Activated CD8-positive, alpha-beta memory T cell treated with anti-CD3 and anti-CD28 coated beads for 48 hours (primary cell): ENCODE results near the gene TRIM29.
"Not testable (repeated sequence)": the region's sequence is repeated elsewhere in the genome, so short reads cannot be mapped to it uniquely, and the experiment has no call there.

Experiments used
- DNase-seq, 3 experiments: peaks; one replicate each; pipeline ENCODE4 v3.0.0-alpha.2; 2020; ENCODE audit warnings: low read depth in 2 of 3, low spot score in 2 of 3

The TRIM29 gene

DNA sequence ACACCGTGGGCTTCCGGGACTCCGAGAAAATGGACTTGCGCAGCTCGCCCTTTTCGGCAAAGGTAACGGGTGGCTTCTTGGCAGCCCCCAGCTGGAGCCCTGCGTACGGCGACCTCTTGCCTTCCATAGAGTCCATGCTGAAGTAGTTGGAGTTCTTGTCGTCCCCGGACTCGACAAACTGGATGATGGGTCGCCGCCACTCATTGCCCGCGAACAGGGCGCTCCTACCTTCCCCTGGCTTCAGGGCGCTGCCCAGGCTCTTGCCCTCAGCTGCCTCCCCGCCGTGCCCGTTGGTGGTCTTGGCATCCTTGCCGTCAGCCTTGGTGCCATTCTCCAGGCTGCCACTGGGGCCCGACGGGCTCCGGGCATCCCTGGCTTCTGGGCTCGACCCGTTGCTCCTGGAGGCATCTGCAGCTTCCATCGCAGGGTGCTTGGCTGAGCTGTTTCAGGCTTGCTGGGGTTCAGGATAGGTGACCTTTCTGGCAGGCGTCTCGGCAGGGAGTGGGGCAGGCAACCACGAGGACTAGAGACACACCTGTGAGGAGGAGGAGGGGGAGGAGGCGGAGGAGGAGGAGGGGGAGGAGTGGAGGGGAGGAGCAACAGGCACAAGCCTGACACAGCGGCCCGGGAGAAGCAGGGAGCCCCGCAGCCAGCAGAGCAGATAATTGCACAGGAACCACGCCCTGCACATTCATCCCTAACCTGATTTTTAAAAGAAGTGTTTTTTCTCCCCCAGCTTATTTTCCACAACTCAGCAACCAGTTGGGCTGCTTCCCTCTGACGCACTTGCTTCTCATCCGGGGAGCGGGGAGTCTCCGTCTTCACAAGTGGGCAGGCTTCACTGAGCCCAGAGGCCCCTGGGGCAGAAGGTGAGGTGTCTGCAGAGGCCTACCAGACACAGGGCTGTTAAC is at the start of gene TRIM29:
TRIM29 (minus strand) TSS at position 503 of the 911 bp plus-strand sequence; CDS start at position 421, 82 bp downstream.
- DNase-seq = no peak

DNA sequence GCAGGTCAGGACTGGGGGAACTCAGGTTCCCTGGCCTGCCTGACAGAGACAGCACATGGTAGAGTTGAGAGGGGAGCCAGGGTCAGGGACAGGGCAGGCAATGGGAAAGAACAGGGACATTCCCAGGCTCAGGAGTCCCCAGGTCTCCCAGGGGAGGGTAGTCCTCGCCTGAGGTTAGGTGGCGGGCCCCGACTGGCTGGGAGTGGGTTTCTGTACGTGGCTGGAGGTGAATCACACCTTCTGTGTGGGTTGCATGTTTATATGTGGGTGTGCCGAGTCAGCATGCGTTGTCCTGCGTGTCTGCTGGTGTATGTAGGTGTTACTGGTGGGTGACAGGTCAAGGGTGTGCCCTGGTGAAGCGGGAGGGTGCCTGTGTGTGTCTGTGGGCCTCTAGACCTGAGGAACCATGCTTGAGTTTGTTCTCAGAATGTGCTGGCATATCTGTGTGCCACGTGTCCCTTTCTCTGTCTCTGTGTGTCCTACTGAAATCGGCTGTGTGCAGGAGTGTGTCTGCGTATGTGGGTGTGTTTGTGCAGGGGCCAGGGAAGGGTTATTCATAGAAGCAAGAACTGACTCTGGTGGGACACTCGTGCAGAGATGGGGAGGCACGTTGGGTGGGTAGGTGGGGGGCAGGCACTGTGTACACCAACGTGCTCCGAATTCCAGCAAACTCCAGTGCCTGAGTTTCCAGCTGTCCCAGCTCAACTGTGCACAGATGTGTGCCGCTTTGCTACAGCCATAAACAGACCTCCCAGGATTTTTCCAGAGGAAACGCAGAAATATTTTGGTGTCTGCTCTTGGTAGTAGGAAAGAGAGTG is 49.1 kb upstream of the TRIM29 start:
- no peak for DNase-seq

DNA sequence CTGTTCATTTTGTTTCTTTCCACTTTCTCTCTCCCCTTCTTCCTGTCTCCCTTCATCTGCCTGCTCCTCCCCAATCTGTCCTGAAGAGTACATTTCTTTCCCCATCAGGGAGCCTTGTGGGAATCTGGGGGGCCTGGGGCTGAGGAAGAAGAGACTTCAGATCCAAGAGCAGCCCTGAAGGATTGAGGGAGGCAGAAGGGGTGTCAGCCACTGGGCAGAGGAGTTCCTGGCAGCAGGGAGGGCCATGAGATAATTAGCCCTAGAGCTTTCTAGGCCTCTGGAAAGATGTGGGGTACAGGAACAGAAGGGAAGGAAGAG is 48.5 kb upstream of the TRIM29 start:
- no peak for DNase-seq

- DNase-seq = no peak
These were observed 48.0 kb upstream of the TRIM29 start for GRCh38 chr11:120185706-120186455.

GRCh38 chr11:120184946-120185705 is 47.2 kb upstream of the TRIM29 start:
- no peak for DNase-seq

DNA sequence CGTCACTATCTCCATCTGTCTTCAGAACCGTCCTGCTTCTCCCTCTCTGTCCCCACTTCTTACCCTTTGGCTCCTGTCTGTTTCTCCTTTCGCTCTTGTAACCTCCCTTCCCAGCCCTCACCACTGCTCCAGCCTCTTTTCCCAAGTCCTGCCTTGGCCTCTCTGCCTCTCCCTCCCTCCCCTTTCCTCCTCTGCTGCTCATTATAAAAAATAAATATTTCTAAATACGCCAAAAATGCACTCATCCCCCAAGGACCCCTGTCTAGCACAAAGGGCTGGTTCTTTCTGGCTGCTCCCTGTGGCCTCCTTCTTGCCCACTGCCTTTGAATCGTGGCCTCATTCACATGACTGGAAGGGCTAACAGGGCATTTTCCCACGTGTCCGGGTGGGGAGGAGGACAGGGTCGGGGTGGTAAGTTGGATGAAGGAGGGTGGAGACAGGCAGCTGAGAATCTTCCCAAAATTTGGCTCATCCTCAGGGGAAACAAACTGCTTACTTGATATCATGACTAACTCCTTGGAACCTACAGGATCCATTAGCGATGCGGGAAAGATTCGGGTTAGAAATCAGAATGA is 46.5 kb upstream of the TRIM29 start:
- no peak for DNase-seq

- DNase-seq = no peak
These were observed 45.8 kb upstream of the TRIM29 start for GRCh38 chr11:120183701-120184141.

GRCh38 chr11:120182790-120183491 is 45.0 kb upstream of the TRIM29 start:
- DNase-seq = no peak

GRCh38 chr11:120182372-120182771 is 44.5 kb upstream of the TRIM29 start:
- DNase-seq = no peak

DNA sequence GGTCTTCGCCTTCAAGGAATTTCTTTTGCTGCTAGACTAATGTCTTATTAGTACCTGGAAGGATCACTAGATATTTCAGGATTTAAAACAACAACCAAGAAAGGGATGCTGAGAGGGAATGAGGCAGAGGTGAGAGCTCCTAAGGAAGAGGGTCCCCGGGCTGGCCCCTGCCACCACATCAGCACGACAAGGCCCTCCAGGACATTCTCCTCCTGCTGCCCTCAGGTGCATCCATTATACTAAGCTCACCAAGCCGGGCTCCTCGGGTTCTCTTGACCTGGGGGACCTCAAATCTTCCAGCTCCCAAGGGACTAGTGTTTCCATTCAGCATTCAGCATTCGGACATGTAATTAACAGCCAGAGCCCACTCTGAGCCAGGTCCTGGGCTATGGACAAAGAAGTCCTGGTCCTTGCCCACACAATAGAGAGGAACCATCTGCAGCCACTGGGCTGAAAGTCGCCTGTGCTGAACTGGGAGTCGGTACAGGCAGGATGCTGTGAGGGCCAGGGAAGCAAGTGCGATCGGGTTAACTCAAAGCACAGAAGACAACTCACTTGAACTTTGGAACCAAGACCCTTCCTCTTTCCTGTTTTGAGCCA is 43.6 kb upstream of the TRIM29 start:
- no peak for DNase-seq

GRCh38 chr11:120180551-120181232 is 42.8 kb upstream of the TRIM29 start:
- no peak for DNase-seq

DNA sequence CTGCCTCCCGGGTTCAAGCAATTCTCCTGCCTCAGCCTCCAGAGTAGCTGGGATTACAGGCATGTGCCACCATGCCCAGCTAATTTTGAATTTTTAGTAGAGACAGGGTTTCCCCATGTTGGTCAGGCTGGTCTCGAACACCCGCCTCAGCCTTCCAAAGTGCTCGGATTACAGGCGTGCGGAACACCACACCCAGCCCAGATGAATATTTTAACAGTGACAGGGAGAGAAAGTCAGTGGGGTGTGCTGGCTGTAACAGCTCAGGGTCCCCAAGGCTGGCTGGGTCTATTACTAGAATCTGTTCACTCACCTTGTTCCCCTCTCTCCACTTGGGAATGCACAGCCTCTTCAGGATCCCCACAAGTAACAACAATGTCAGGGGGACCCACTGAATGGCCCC is 42.1 kb upstream of the TRIM29 start:
- DNase-seq = not testable (repeated sequence)

DNA sequence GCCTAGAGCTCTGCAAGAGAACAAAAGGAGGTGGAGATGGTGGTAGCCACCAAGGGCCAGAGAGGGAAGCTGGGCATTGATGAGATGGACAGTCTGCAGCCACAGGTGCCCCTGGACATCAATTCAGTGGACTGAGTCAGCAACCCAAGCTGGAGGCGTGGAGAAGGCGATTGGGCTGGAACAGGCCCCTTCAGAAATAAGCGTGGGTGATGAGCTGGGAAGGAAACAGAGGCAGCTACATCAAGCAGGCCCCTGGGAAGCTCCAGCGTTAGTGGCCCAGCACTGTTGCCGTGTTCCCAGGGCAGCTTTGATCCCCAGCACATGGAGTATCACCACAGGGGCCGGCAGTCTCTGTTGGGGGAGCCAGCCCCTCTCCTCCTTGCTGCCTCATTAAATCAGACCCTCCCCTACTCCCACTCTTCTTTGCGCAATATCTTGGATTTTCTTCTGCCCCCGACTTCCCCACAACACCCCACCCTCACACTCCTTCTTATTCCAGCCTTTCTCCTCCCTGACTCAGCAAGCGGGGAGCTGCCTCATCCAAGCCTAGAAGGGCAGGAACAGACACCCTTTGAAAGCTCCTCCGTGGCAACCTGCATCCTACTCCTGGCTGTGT is 41.3 kb upstream of the TRIM29 start:
- DNase-seq = no peak

- DNase-seq = no peak
These were observed 40.7 kb upstream of the TRIM29 start for GRCh38 chr11:120178561-120179056.

GRCh38 chr11:120174866-120175265 is 37.0 kb upstream of the TRIM29 start:
- no peak for DNase-seq

- no peak for DNase-seq
These were observed 35.9 kb upstream of the TRIM29 start for GRCh38 chr11:120173807-120174206.

GRCh38 chr11:120173019-120173705 is 35.2 kb upstream of the TRIM29 start:
- DNase-seq = no peak
